ENCODE data around the gene SERINC1.

- no peak for TF ChIP-seq CTCF (IDR thresholded peaks at IDR 0.05)
- TF ChIP-seq POLR2A (IDR thresholded peaks at IDR 0.05): no peak
- TF ChIP-seq POLR2AphosphoS5 (IDR thresholded peaks at IDR 0.05): no peak
These were observed 29.9 kb upstream of the SERINC1 start for GRCh38 chr6:122501475-122501874.

Data from breast epithelium (tissue), 3 donors.